A549 (cell line): ENCODE data around the gene ZBTB8A.

Source experiments
- CEBPB ChIP-seq, 2 experiments: fragments of >200 bp in 1 of 2; sonication (Bioruptor Twin) in 1 of 2; formaldehyde crosslinking in 1 of 2; IDR thresholded peaks; 2 replicates each; pipeline ENCODE4 v1.6.1; 2012 to 2016
- CTCF ChIP-seq: fragments of >200 bp; sonication (Bioruptor Twin); formaldehyde crosslinking; IDR thresholded peaks from 3 replicates; pipeline ENCODE4 v1.5.1; 2016
- EHF ChIP-seq: fragments of 250-450 bp; sonication (Bioruptor Pico); IDR thresholded peaks from 2 replicates; pipeline ENCODE4 v1.5.0; 2020; ENCODE audit warnings: mild to moderate bottlenecking
- FOSB ChIP-seq: fragments of 250-450 bp; sonication (Bioruptor Pico); IDR thresholded peaks from 2 replicates; pipeline ENCODE4 v1.5.0; 2020; ENCODE audit warnings: mild to moderate bottlenecking, moderate library complexity
- HOXB13 ChIP-seq: fragments of 250-450 bp; sonication (Bioruptor Pico); IDR thresholded peaks from 2 replicates; pipeline ENCODE4 v1.5.0; 2020; ENCODE audit warnings: low read depth, mild to moderate bottlenecking, moderate library complexity
- PHF8 ChIP-seq: fragments of 200-600 bp; sonication (generic); IDR thresholded peaks from 2 replicates; pipeline ENCODE4 v1.6.1; 2016; ENCODE audit warnings: low read depth, mild to moderate bottlenecking, antibody characterized with exemption, moderate library complexity, borderline replicate concordance
- RAD21 ChIP-seq, 2 experiments: fragments of >200 bp in 1 of 2; sonication (Bioruptor Twin) in 1 of 2; formaldehyde crosslinking in 1 of 2; IDR thresholded peaks in 1 of 2; conservative IDR thresholded peaks in 1 of 2; 2 replicates in 1 of 2; 3 replicates in 1 of 2; pipeline ENCODE4 v1.6.1; 2012 to 2018; ENCODE audit warnings: inconsistent platforms in 1 of 2
- REST ChIP-seq: fragments of 200-600 bp; sonication (generic); IDR thresholded peaks from 2 replicates; pipeline ENCODE4 v1.6.1; 2016; ENCODE audit warnings: antibody characterized with exemption, mild to moderate bottlenecking, moderate library complexity
- RFX5 ChIP-seq: fragments of 450-650 bp; IDR thresholded peaks from 2 replicates; pipeline ENCODE4 v1.7.1; 2014; ENCODE audit warnings: antibody characterized with exemption, mild to moderate bottlenecking, moderate library complexity
- SREBF2 ChIP-seq: fragments of 450-650 bp; IDR thresholded peaks from 2 replicates; pipeline ENCODE4 v1.6.1; 2014; ENCODE audit warnings: mild to moderate bottlenecking, moderate library complexity
- TP53 ChIP-seq: fragments of 250-450 bp; sonication (Bioruptor Pico); IDR thresholded peaks from 2 replicates; pipeline ENCODE4 v1.5.0; 2021; ENCODE audit warnings: mild to moderate bottlenecking, moderate library complexity

- no peak for TF ChIP-seq FOSB (CRISPR knock-in tag)
- no peak for TF ChIP-seq TP53
- no peak for TF ChIP-seq REST
- no peak for TF ChIP-seq CTCF
- TF ChIP-seq SREBF2 = no peak
- TF ChIP-seq HOXB13 (CRISPR knock-in tag) = no peak
- TF ChIP-seq EHF = no peak
- peak; percentile 61; the same call in 1 of the 2 replicates for TF ChIP-seq PHF8
- TF ChIP-seq RFX5 = no peak
- no peak for TF ChIP-seq CEBPB (IDR thresholded peaks at IDR 0.05)
- no peak for TF ChIP-seq RAD21 (conservative IDR thresholded peaks at IDR 0.05 in 1 of 2, IDR thresholded peaks at IDR 0.05 in 1 of 2)
These were observed 38.6 kb upstream of the ZBTB8A start for GRCh38 chr1:32500387-32501209.
